Right lobe of liver (tissue), 6 donors: ENCODE data around the gene USP12. TPM values are rescaled to one million over a fixed set of nuclear protein-coding genes. Genes with fewer than 3 reads are reported as not detected.

Source experiments
- ATAC-seq, 4 donors: fragments of 200-7000 bp; cut with Tn5 transposase; one replicate each; pipeline ENCODE4 v1.9.1; 2020; ENCODE audit warnings: mild to moderate bottlenecking in 4 of 4, moderate library complexity in 4 of 4
- DNase-seq, 3 donors: peaks; one replicate each; pipeline ENCODE4 v3.0.0-alpha.2; 2020
- H3K27ac ChIP-seq, 3 donors: fragments of 200-600 bp; one replicate each; pipeline ENCODE4 v1.8.0; 2022
- H3K27me3 ChIP-seq, 2 donors: fragments of 200-600 bp; one replicate each; pipeline ENCODE4 v1.8.0; 2022
- H3K36me3 ChIP-seq, 4 donors: fragments of 200-600 bp; sonication (generic) in 1 of 4; one replicate each; pipeline versions ENCODE4 v1.5.1 to v1.8.0; 2017 to 2022; ENCODE audit warnings: control low read depth in 1 of 4
- H3K4me1 ChIP-seq, 4 donors: fragments of 200-600 bp; sonication (generic) in 1 of 4; one replicate each; pipeline versions ENCODE4 v1.5.1 to v1.8.0; 2017 to 2022; ENCODE audit warnings: control low read depth in 1 of 4
- H3K4me3 ChIP-seq, 3 donors: fragments of 200-600 bp; one replicate each; pipeline ENCODE4 v1.8.0; 2022
- H3K9me3 ChIP-seq, 4 donors: fragments of 200-600 bp; sonication (generic) in 1 of 4; one replicate each; pipeline versions ENCODE4 v1.5.1 to v1.8.0; 2017 to 2022; ENCODE audit warnings: control low read depth in 1 of 4
- CTCF ChIP-seq, 4 donors: fragments of 200-600 bp in 3 of 4; fragments of 450-650 bp in 1 of 4; IDR thresholded peaks; one replicate each; pipeline versions ENCODE4 v1.5.1 to v1.8.0; 2016 to 2022; ENCODE audit warnings: antibody characterized with exemption in 4 of 4, mild to moderate bottlenecking in 2 of 4
- POLR2A ChIP-seq: fragments of 450-650 bp; IDR thresholded peaks from one replicate; pipeline ENCODE4 v1.6.1; 2017; ENCODE audit warnings: antibody characterized with exemption, mild to moderate bottlenecking
- WGBS: methylation state at CpG from one replicate; pipeline ENCODE4 v1.1.6; 2018; ENCODE audit warnings: low coverage, low lambda C conversion rate; ENCODE audit not compliant: insufficient coverage; ENCODE audit errors: missing lambda C conversion rate; 5-methylcytosine and 5-hydroxymethylcytosine counted together
- intact Hi-C, 2 donors: fragments of 100-400 bp; cut with DNase I; formaldehyde crosslinking; loops; one replicate each; pipeline versions ENCODE4 v1.11.2 to v1.14.1; 2022
- total RNA-seq, 6 experiments: library from RNA; depleted of rRNA in 2 of 6; stranded (reverse); fragments of >200 nt in 2 of 6; fragmentation: NEBNext Ultra II Directional in 3 of 6; extraction: Animal tissue kit (Norgen Biotek cat#: 25700) in 3 of 6; gene quantifications; one replicate each; pipeline versions ENCODE4 v1.1.0 to v1.2.4, GENCODE V29; 2016 to 2023
- donor health status: DM: no; HTN: yes; CAD: no.
- donor health status: DM: no; HTN: no; CAD: no.
- donor health status: DM: no; HTN: no; CAD: no.
- donor health status: DM: no; HTN: yes; CAD: no.
- donor health status: DM: no; HTN: yes; CAD: no.

USP12 gene
- total RNA-seq, 6 experiments from 2014 or later, result 11.5 to 25.4 (median 14.6) TPM

DNA sequence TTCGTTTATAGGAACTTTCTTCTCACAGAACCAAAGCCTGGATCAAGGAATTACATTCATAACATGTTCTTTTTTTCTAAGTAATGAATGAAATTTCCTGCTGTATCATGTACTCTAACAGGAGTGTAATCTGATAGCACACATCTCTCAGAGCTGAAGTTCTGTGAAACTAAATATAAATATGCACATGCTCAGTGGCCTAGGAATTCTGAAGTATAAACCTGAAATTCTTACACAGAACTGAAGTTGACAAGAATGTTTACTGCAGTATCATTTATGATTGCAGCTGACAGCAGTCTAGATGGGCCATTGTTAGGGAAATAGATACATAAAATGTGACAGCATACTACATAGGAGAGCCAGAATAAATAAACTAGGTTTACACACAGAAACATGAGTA is 54.5 kb downstream of the USP12 start:
- intact Hi-C loops, result no loop called here
- ATAC-seq (no peak), DNase-seq (no peak)
- TF ChIP-seq POLR2A, result no peak
- TF ChIP-seq CTCF (IDR thresholded peaks at IDR 0.05), result no peak
- no peaks in the 10 kb centered on the region for H3K9me3 ChIP-seq
- 67% methylated on average over 1 of the region's 1 CpG for WGBS
- no peak overlapping the region for H3K27ac ChIP-seq
- H3K4me3 ChIP-seq, result no peak overlapping the region
- no peaks in the 10 kb centered on the region for H3K27me3 ChIP-seq
- H3K4me1 ChIP-seq, result no peaks in the 10 kb centered on the region
- peaks cover 0 to 4% (median under 1%) of the 10 kb centered on the region in 4 donors for H3K36me3 ChIP-seq

- no peaks in the 10 kb centered on the region for H3K27me3 ChIP-seq
- DNase-seq (no peak), ATAC-seq (no peak)
- H3K4me1 ChIP-seq, result peaks cover 0 to 8% (median 3%) of the 10 kb centered on the region in 4 donors
- TF ChIP-seq CTCF (IDR thresholded peaks at IDR 0.05) (no peak), POLR2A (no peak)
- WGBS, result 83% methylated on average over 4 of the region's 4 CpGs
- intact Hi-C loops, result no loop called here
- H3K4me3 ChIP-seq, result no peak overlapping the region
- peaks cover 0 to 4% (median under 1%) of the 10 kb centered on the region in 4 donors for H3K36me3 ChIP-seq
- no peaks in the 10 kb centered on the region for H3K9me3 ChIP-seq
- no peak overlapping the region for H3K27ac ChIP-seq
Observed at GRCh38 chr13:27113436-27113835, 58.2 kb downstream of the USP12 start.

GRCh38 chr13:27112006-27112405 is 59.6 kb downstream of the USP12 start:
- Histone ChIP-seq H3K4me3 (no peak overlapping the region), H3K27me3 (no peaks in the 10 kb centered on the region), H3K4me1 (peaks cover 0 to 8% (median 3%) of the 10 kb centered on the region in 4 donors), H3K9me3 (no peaks in the 10 kb centered on the region), H3K36me3 (peaks cover 0 to 4% (median under 1%) of the 10 kb centered on the region in 4 donors), H3K27ac (no peak overlapping the region)
- no peak for TF ChIP-seq CTCF (IDR thresholded peaks at IDR 0.05)
- no peak for DNase-seq
- intact Hi-C loops, result no loop called here
- peak in 2 of 4 donors; percentile 15 to 49 for ATAC-seq

DNA sequence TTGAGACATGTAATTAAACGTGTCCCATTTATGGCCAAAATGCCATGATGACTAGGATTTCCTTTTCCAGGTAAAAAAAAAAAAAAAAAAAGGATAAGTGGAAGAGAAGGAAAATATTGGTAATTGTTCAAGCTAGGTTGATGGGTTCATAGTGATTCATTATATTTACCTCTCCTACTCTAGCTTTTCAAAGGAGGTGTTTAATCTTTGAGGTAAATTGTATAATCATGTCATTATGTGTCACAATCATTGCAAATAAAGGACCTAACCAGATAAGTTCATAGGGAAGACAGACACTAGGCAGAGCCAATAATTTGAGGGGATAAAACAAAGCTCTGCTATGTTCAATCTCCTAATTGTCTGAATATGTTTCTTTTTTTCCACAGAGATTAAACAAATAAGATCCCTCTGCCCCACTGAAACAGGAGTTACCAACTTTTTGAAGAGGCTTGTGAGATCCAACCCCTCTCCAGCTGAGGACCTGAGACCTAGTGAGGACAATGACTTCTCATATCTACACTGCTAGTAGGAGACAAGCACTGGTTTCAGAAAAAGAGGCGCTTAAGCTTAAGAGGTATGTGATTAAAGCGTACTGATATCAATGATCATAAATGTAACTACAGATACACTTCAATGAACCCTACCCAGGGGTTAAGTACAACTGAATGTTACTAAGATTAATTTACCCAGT is 61.4 kb downstream of the USP12 start:
- TF ChIP-seq CTCF (IDR thresholded peaks at IDR 0.05) (no peak), POLR2A (no peak)
- Histone ChIP-seq H3K36me3 (peaks cover 0 to 3% (median under 1%) of the 10 kb centered on the region in 4 donors), H3K4me3 (no peak overlapping the region), H3K27me3 (no peaks in the 10 kb centered on the region), H3K4me1 (peaks cover 0 to 8% (median 3%) of the 10 kb centered on the region in 4 donors), H3K27ac (peak overlapping the region in 1 of 3 donors; percentile 20), H3K9me3 (no peaks in the 10 kb centered on the region)
- DNase-seq (no peak), ATAC-seq (peak; percentile 64 to 91 (median 84))
- WGBS, result 93% methylated on average over 3 of the region's 3 CpGs
- intact Hi-C loops, result no loop called here
